Breast epithelium (tissue), 3 donors: ENCODE data around the gene ERO1B.

ENCODE experiments used
- POLR2AphosphoS5 ChIP-seq, 3 donors: sonication (generic); formaldehyde crosslinking; IDR thresholded peaks; one replicate each; pipeline ENCODE4 v1.6.1; 2017; ENCODE audit warnings: antibody characterized with exemption in 3 of 3
- TF ChIP-seq, protein P1 (sequence below), 3 donors: fragments of 450-650 bp; IDR thresholded peaks; one replicate each; pipeline ENCODE4 v1.5.1; 2016 to 2017; ENCODE audit warnings: antibody characterized with exemption in 3 of 3, mild to moderate bottlenecking in 3 of 3, moderate library complexity in 3 of 3

GRCh38 chr1:236207121-236207520, 74.6 kb downstream of the ERO1B start:
- no peak for TF ChIP-seq POLR2AphosphoS5 (IDR thresholded peaks at IDR 0.05)
- TF ChIP-seq, protein P1, sequence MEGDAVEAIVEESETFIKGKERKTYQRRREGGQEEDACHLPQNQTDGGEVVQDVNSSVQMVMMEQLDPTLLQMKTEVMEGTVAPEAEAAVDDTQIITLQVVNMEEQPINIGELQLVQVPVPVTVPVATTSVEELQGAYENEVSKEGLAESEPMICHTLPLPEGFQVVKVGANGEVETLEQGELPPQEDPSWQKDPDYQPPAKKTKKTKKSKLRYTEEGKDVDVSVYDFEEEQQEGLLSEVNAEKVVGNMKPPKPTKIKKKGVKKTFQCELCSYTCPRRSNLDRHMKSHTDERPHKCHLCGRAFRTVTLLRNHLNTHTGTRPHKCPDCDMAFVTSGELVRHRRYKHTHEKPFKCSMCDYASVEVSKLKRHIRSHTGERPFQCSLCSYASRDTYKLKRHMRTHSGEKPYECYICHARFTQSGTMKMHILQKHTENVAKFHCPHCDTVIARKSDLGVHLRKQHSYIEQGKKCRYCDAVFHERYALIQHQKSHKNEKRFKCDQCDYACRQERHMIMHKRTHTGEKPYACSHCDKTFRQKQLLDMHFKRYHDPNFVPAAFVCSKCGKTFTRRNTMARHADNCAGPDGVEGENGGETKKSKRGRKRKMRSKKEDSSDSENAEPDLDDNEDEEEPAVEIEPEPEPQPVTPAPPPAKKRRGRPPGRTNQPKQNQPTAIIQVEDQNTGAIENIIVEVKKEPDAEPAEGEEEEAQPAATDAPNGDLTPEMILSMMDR (IDR thresholded peaks at IDR 0.05) = no peak
